ENCODE results near the gene SLC35D2.

SLC35D2 gene

GRCh38 chr9:96304230-96304629 is 79.3 kb downstream of the SLC35D2 start:
- no peak for DNase-seq

- DNase-seq: no peak
These were observed 81.5 kb downstream of the SLC35D2 start, which contains the start of gene HSD17B3 for GRCh38 chr9:96302021-96302420. Gene HSD17B3, minus strand, starts transcription at chr9:96302176. Its CDS starts 72 bp downstream, at chr9:96302104.

GRCh38 chr9:96299823-96300222 is 83.7 kb downstream of the SLC35D2 start:
- DNase-seq: no peak

DNA sequence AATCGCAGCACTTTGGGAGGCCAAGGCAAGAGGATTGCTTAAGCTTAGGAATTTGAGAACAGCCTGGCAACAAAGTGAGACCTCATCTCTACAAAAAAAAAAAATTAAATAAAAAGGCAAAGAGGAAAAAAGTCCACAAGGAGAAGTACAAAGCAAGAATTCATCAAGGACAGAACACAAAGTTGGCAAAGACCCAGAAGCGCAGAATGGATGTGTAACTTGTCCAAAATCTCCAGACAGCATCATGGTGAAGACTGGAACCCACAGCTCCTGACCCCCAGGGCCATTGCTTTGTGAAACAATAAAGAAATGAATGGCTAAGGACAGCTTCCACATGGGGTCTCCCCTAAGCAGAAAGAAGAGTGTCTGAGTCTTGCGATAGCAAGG is 89.4 kb downstream of the SLC35D2 start:
- DNase-seq: no peak

DNA sequence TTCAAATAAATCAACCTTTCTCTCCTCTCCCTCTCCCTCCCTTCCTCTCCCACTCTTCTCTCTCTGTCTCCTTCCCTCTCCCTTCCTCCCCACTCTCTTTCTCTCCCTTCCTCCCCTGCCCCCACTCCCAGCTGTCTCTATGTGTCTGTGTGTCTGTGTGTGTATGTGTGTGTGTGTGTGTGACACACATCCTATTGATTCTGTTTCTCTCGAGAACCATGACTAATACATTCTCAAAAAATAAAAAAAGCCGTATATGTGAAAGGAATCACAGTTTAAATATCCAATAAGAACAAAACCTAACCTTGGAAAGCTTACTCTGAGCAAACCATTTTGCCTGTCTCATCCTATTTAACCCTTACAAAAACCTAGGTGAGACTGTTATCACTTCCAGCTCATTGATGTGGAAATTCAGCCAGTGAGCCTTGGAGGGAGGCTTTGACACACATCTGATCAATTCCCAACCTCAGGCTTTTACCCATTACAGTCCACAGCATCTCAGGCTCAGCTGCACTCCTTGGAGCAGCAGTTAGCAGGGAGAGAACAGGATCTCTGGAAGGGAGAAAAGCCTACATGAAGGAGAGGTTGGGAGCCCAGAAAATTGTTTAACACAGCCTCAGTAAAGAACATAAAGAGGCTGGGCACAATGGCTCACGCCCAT is 89.9 kb downstream of the SLC35D2 start:
- DNase-seq: no peak

DNA sequence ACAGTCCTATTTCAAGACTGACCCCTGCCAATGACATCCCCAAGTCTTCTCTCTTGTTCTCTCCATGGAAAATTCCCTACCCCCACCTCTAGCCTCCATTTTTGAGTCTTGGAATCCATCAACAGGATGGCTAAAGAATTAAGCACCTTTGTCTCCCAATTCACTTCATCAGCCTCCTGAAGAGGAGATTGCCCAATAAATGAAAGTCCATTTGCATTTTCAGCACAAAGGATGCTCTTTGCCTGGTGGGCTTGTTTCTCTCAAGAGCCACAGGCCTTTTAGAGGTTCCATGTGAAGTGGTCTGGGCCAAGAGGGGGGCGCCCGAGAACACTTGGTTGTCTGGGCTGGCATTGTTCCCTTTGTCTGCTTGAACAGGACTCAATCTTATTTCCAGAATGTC is 94.1 kb downstream of the SLC35D2 start:
- no peak for DNase-seq

DNA sequence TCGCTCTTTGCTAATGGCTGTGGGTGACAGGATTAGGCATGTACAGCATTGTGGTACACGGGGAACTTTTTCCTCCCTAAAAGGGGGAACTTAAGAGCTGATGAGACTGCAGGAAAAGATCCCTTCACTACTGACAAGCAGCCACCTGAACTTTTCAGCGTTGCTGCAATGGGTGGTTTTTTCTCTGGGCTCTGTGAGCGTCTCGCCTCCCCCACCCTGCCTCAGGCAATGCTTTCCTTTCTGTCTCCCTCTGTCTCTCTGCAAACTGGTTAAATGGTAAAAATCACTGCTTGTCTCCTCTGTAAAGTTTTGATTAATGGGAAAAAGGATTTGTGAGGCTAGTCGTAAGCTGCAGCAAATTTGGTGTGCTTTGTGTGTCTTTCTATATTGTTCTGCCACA is 101.9 kb downstream of the SLC35D2 start:
- no peak for DNase-seq

DNA sequence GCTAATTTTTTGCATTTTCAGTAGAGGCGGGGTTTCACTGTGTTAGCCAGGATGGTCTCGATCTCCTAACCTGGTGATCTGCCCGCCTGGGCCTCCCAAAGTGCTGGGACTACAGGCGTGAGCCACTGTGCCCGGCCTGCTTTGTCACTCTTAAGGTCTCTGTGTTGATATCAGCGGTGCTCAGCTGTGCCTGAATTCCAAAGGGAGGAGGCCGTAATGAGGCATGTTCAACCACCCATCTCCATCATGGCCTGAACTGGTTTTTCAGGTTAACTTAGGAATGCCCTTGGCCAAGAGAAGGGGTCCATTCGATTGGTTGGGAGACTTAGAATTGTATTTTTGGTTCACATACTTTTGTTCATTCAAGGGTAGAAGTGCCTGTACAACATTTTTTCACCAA is 103.6 kb downstream of the SLC35D2 start:
- no peak for DNase-seq

- DNase-seq: no peak
These were observed 108.6 kb downstream of the SLC35D2 start for GRCh38 chr9:96274939-96275338.
